ENCODE measurements around the gene CCDC158. TPM values are rescaled to one million over a fixed set of nuclear protein-coding genes. Genes with fewer than 3 reads are reported as not detected.

The CCDC158 gene
- total RNA-seq, 3 donors from 2014 or later (not counting 1 experiment from before 2014, with no cell fraction given) = not detected

GRCh38 chr4:76377911-76378310, 43.0 kb downstream of the CCDC158 start:
- TF ChIP-seq, protein P1, sequence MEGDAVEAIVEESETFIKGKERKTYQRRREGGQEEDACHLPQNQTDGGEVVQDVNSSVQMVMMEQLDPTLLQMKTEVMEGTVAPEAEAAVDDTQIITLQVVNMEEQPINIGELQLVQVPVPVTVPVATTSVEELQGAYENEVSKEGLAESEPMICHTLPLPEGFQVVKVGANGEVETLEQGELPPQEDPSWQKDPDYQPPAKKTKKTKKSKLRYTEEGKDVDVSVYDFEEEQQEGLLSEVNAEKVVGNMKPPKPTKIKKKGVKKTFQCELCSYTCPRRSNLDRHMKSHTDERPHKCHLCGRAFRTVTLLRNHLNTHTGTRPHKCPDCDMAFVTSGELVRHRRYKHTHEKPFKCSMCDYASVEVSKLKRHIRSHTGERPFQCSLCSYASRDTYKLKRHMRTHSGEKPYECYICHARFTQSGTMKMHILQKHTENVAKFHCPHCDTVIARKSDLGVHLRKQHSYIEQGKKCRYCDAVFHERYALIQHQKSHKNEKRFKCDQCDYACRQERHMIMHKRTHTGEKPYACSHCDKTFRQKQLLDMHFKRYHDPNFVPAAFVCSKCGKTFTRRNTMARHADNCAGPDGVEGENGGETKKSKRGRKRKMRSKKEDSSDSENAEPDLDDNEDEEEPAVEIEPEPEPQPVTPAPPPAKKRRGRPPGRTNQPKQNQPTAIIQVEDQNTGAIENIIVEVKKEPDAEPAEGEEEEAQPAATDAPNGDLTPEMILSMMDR (IDR thresholded peaks at IDR 0.05) = peak; percentile 57
- Mint-ChIP-seq H3K27ac (no peak overlapping the region), H3K4me1 (peaks cover 0 to 5% of the 10 kb centered on the region in 2 donors), H3K4me3 (no peak overlapping the region), H3K27me3 (ENCODE audit: low read depth in 2 of 2) (peaks cover 0 to 6% of the 10 kb centered on the region in 2 donors), H3K36me3 (no peaks in the 10 kb centered on the region), H3K9me3 (no peaks in the 10 kb centered on the region)
- H3K27ac ChIP-seq (ENCODE audit: low read length) = no peak overlapping the region
- intact Hi-C loops (cut with micrococcal nuclease) = loop anchor here (1.0 kb wide), 1 partner anchor 199 kb away; no protein-coding TSS in a partner anchor
- 35% methylated on average over 4 of the region's 5 CpGs for WGBS (ENCODE audit: insufficient coverage)
- H3K9me3 ChIP-seq (ENCODE audit: control insufficient read depth, insufficient read depth, low read length) = no peaks in the 10 kb centered on the region
- H3K27me3 ChIP-seq (ENCODE audit: control insufficient read depth, insufficient read depth, low read length) = no peaks in the 10 kb centered on the region
- no peaks in the 10 kb centered on the region for H3K36me3 ChIP-seq (ENCODE audit: control insufficient read depth, insufficient read depth, low read length)
- ATAC-seq (peak; percentile 36 to 70 (median 58)), DNase-seq (peak; percentile 24 to 69)
- no peaks in the 10 kb centered on the region for H3K4me1 ChIP-seq (ENCODE audit: control insufficient read depth, insufficient read depth, low read length)
- no peak overlapping the region for H3K4me3 ChIP-seq (ENCODE audit: low read length)

DNA sequence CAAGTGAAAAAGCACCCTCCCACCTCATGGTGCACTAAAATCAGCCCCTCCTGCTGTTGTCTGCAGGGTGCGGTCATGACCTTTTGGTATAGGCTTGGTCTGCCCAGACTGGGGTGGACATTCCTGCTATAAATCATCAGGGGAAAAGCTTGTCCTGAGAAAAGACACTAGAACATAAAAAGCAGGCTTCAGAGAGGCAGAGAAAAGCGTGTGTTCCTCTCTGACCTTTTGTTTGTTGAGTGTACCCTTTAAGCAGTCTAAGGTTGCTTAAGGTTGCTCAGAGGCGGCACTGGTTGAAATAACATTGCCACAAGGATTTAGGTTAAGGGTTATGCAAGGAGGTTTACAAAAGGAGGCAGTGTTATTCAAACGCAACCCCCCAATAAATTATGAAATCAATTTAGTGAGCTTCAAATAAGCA, 43.5 kb downstream of the CCDC158 start:
- TF ChIP-seq, protein P1 (IDR thresholded peaks at IDR 0.05) = no peak
- no peak overlapping the region for H3K27ac ChIP-seq (ENCODE audit: low read length)
- 86% methylated on average over 3 of the region's 4 CpGs for WGBS (ENCODE audit: insufficient coverage)

GRCh38 chr4:76376534-76376933, 44.4 kb downstream of the CCDC158 start:
- intact Hi-C loops (cut with micrococcal nuclease) = no loop called here
- TF ChIP-seq, protein P1 (IDR thresholded peaks at IDR 0.05) = no peak
- no peak for DNase-seq
- Mint-ChIP-seq H3K4me3 (no peak overlapping the region), H3K36me3 (no peaks in the 10 kb centered on the region), H3K27me3 (ENCODE audit: low read depth in 2 of 2) (peaks cover 0 to 6% of the 10 kb centered on the region in 2 donors), H3K4me1 (peaks cover 0 to 5% of the 10 kb centered on the region in 2 donors), H3K27ac (no peak overlapping the region), H3K9me3 (no peaks in the 10 kb centered on the region)
- no peaks in the 10 kb centered on the region for H3K36me3 ChIP-seq (ENCODE audit: control insufficient read depth, insufficient read depth, low read length)
- ATAC-seq = no peak
- no CpG with 5 or more reads among the region's 1 CpG for WGBS (ENCODE audit: insufficient coverage)
- H3K27me3 ChIP-seq (ENCODE audit: control insufficient read depth, insufficient read depth, low read length) = no peaks in the 10 kb centered on the region
- H3K4me1 ChIP-seq (ENCODE audit: control insufficient read depth, insufficient read depth, low read length) = no peaks in the 10 kb centered on the region
- no peak overlapping the region for H3K27ac ChIP-seq (ENCODE audit: low read length)
- H3K4me3 ChIP-seq (ENCODE audit: low read length) = no peak overlapping the region
- no peaks in the 10 kb centered on the region for H3K9me3 ChIP-seq (ENCODE audit: control insufficient read depth, insufficient read depth, low read length)

More for the DNA sequence above, 43.5 kb downstream of the CCDC158 start:
- no peaks in the 10 kb centered on the region for H3K36me3 ChIP-seq (ENCODE audit: control insufficient read depth, insufficient read depth, low read length)
- Mint-ChIP-seq H3K4me3 (no peak overlapping the region), H3K27me3 (ENCODE audit: low read depth in 2 of 2) (peaks cover 0 to 6% of the 10 kb centered on the region in 2 donors), H3K4me1 (peaks cover 0 to 5% of the 10 kb centered on the region in 2 donors), H3K9me3 (no peaks in the 10 kb centered on the region), H3K27ac (no peak overlapping the region), H3K36me3 (no peaks in the 10 kb centered on the region)
- no peaks in the 10 kb centered on the region for H3K9me3 ChIP-seq (ENCODE audit: control insufficient read depth, insufficient read depth, low read length)
- ATAC-seq (no peak), DNase-seq (no peak)
- intact Hi-C loops (cut with micrococcal nuclease) = no loop called here
- H3K27me3 ChIP-seq (ENCODE audit: control insufficient read depth, insufficient read depth, low read length) = no peaks in the 10 kb centered on the region
- no peaks in the 10 kb centered on the region for H3K4me1 ChIP-seq (ENCODE audit: control insufficient read depth, insufficient read depth, low read length)
- H3K4me3 ChIP-seq (ENCODE audit: low read length) = no peak overlapping the region

DNA sequence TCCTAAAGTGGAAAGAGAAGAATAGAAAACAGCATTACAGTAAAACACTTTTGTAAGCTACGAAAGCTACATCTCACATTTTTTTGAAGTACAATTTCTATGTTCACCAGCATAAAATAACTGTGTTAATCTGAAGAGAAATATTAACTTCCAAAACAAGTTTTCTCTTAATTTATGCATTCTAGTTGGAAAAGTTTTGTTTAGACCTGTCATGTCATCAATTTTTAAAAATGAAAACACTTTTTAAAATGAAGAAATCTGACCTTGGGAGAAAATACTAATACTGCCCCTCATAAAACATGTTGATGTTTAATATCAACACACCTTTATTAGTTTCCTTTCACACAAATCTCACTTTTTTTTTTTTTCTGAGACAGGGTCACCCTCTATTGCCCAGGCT, 45.2 kb downstream of the CCDC158 start:
- no peaks in the 10 kb centered on the region for H3K27me3 ChIP-seq (ENCODE audit: control insufficient read depth, insufficient read depth, low read length)
- H3K36me3 Mint-ChIP-seq = no peaks in the 10 kb centered on the region
- H3K4me3 ChIP-seq (ENCODE audit: low read length) = no peak overlapping the region
- no peak for DNase-seq
- H3K9me3 Mint-ChIP-seq = no peaks in the 10 kb centered on the region
- no CpG with 5 or more reads among the region's 1 CpG for whole genome bisulfite sequencing (ENCODE audit: insufficient coverage)
- H3K36me3 ChIP-seq (ENCODE audit: control insufficient read depth, insufficient read depth, low read length) = no peaks in the 10 kb centered on the region
- peaks cover 0 to 5% of the 10 kb centered on the region in 2 donors for H3K4me1 Mint-ChIP-seq
- H3K27ac ChIP-seq (ENCODE audit: low read length) = no peak overlapping the region
- H3K4me1 ChIP-seq (ENCODE audit: control insufficient read depth, insufficient read depth, low read length) = no peaks in the 10 kb centered on the region
- intact Hi-C loops (cut with micrococcal nuclease) = no loop called here
- TF ChIP-seq, protein P1 (IDR thresholded peaks at IDR 0.05) = no peak
- no peak overlapping the region for H3K4me3 Mint-ChIP-seq
- no peak for ATAC-seq
- no peaks in the 10 kb centered on the region for H3K9me3 ChIP-seq (ENCODE audit: control insufficient read depth, insufficient read depth, low read length)
- peaks cover 0 to 6% of the 10 kb centered on the region in 2 donors for H3K27me3 Mint-ChIP-seq (ENCODE audit: low read depth in 2 of 2)
- no peak overlapping the region for H3K27ac Mint-ChIP-seq

All from natural killer cell (primary cell).